ENCODE results near the gene YTHDF1. TPM values are rescaled to one million over a fixed set of nuclear protein-coding genes. Genes with fewer than 3 reads are reported as not detected.

YTHDF1 gene
- total and polyA plus RNA-seq, 2 of the 8 experiments (the other 6 are each of a cell fraction or from before 2014, with no cell fraction given) = 32.8 to 66.0 TPM

DNA sequence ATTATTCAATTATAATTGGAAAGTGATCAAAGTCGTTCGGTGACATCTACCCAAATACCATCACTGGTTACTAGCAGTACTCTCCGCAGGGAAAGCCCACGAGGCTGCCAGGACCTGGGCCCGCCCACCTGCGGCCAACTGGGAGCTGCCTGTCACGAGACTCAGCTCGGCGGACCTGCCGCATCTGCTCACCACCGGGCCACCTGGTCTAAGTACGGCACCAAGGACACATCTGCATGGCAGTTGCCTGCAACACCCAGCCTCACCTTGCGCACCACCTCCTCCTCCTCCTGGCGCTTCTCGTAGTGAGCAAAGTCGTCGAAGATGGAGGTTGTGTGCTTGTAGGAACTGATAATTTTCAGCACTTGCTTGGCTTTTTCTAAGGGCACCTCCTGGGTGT is 13.9 kb downstream of the YTHDF1 start:
- peaks cover 0 to under 1% (median 0%) of the 10 kb centered on the region in 4 experiments; a peak in 3 of 7 replicates for H3K4me1 ChIP-seq (replicated peaks in 1 of 4; ENCODE audit: control insufficient read depth in 3 of 4, insufficient read depth in 4 of 4, low read length in 3 of 4)
- H2AFZ ChIP-seq (ENCODE audit: low read length) = no peak overlapping the region
- H3K9me3 ChIP-seq (ENCODE audit: insufficient read depth in 2 of 2, low read depth in 1 of 2, low read length in 1 of 2) = no peaks in the 10 kb centered on the region
- 89% methylated on average over 11 of the region's 17 CpGs; no CpG with 5 or more reads in 1 of the 2 experiments for WGBS, 2 experiments (ENCODE audit: extremely low coverage in 1 of 2, insufficient coverage in 1 of 2, insufficient read length in 1 of 2, insufficient replicate concordance in 2 of 2, low coverage in 1 of 2, low lambda C conversion rate in 2 of 2, missing lambda C conversion rate in 1 of 2)
- no peak overlapping the region for H2BK15ac ChIP-seq (ENCODE audit: low read length)
- H3K4ac ChIP-seq (replicated peaks; ENCODE audit: insufficient read length, low read depth, low read length) = no peak overlapping the region
- H3K56ac ChIP-seq (replicated peaks; ENCODE audit: insufficient read length, low read depth, low read length) = no peak overlapping the region
- H3K36me3 ChIP-seq (ENCODE audit: control insufficient read depth in 2 of 4, insufficient read depth in 4 of 4, low read length in 3 of 4) = peaks cover 22 to 44% (median 38%) of the 10 kb centered on the region in 4 experiments
- ChIA-PET POLR2A (ENCODE audit: partially characterized antibody) (interaction anchor here (1.0 kb wide), 1 partner anchor 13 kb away, joined by 6 read pairs; no protein-coding TSS in a partner anchor), CTCF (ENCODE audit: partially characterized antibody) (interaction anchor here (0.6 to 1.1 kb wide), 4 partner anchors 21 to 413 kb away, joined by 3 read pairs; no protein-coding TSS in a partner anchor)
- H4K8ac ChIP-seq (ENCODE audit: extremely low read depth, insufficient read depth, low read length) = no peak overlapping the region
- H3K79me2 ChIP-seq (ENCODE audit: control insufficient read depth in 1 of 2, insufficient read depth in 2 of 2, low read length in 2 of 2) = peaks cover 23 to 96% of the 10 kb centered on the region in 2 experiments
- TF ChIP-seq NRF1 (IDR thresholded peaks at IDR 0.05; ENCODE audit: low read depth, low read length) (no peak), KDM5A (IDR thresholded peaks at IDR 0.05; ENCODE audit: low read length) (no peak), POLR2AphosphoS5 (IDR thresholded peaks at IDR 0.05; ENCODE audit: low read depth, low read length) (no peak), CHD1 (IDR thresholded peaks at IDR 0.05; ENCODE audit: low read depth, low read length) (no peak), POLR2A (IDR thresholded peaks at IDR 0.05; ENCODE audit: control extremely low read depth in 1 of 2, low read depth in 2 of 2, low read length in 2 of 2) (no peak), ASH2L (IDR thresholded peaks at IDR 0.05; ENCODE audit: low read length) (no peak), CTBP2 (IDR thresholded peaks at IDR 0.05; ENCODE audit: borderline replicate concordance, insufficient read depth, insufficient read length, low read length) (no peak), BACH1 (IDR thresholded peaks at IDR 0.05; ENCODE audit: low read length) (no peak), BCL11A (IDR thresholded peaks at IDR 0.05; ENCODE audit: low read depth in 2 of 2, low read length in 2 of 2) (no peak), SIRT6 (IDR thresholded peaks at IDR 0.05; ENCODE audit: low read length) (no peak), SUZ12 (IDR thresholded peaks at IDR 0.05; ENCODE audit: low read length) (no peak)
- TF ChIP-seq, protein P1, sequence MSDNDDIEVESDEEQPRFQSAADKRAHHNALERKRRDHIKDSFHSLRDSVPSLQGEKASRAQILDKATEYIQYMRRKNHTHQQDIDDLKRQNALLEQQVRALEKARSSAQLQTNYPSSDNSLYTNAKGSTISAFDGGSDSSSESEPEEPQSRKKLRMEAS (IDR thresholded peaks at IDR 0.05) = no peak
- TF ChIP-seq, protein P2, sequence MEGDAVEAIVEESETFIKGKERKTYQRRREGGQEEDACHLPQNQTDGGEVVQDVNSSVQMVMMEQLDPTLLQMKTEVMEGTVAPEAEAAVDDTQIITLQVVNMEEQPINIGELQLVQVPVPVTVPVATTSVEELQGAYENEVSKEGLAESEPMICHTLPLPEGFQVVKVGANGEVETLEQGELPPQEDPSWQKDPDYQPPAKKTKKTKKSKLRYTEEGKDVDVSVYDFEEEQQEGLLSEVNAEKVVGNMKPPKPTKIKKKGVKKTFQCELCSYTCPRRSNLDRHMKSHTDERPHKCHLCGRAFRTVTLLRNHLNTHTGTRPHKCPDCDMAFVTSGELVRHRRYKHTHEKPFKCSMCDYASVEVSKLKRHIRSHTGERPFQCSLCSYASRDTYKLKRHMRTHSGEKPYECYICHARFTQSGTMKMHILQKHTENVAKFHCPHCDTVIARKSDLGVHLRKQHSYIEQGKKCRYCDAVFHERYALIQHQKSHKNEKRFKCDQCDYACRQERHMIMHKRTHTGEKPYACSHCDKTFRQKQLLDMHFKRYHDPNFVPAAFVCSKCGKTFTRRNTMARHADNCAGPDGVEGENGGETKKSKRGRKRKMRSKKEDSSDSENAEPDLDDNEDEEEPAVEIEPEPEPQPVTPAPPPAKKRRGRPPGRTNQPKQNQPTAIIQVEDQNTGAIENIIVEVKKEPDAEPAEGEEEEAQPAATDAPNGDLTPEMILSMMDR (IDR thresholded peaks at IDR 0.05; ENCODE audit: control extremely low read depth in 1 of 3, insufficient read depth in 1 of 3, low read depth in 1 of 3, low read length in 3 of 3) = no peak
- H3K23ac ChIP-seq (ENCODE audit: insufficient read length) = no peak overlapping the region
- H4K5ac ChIP-seq (ENCODE audit: insufficient read length, low read depth, low read length) = no peak overlapping the region
- no peak overlapping the region for H2BK5ac ChIP-seq (ENCODE audit: low read depth, low read length)
- H3K27ac ChIP-seq (ENCODE audit: low read depth, low read length) = no peak overlapping the region
- no peak overlapping the region for H2AK5ac ChIP-seq (ENCODE audit: low read depth, low read length)
- no peak overlapping the region for H4K91ac ChIP-seq (replicated peaks; ENCODE audit: insufficient read length, low read length)
- no peak overlapping the region for H3K4me2 ChIP-seq (ENCODE audit: insufficient read depth in 1 of 2, low read depth in 2 of 2, low read length in 2 of 2)
- no peak overlapping the region for H3K4me3 ChIP-seq (ENCODE audit: extremely low read depth in 1 of 4, insufficient read depth in 2 of 4, low read depth in 3 of 4, low read length in 4 of 4)
- no peak overlapping the region for H2BK20ac ChIP-seq (ENCODE audit: low read length)
- peaks cover 37 to 64% of the 10 kb centered on the region in 2 experiments for H4K20me1 ChIP-seq (replicated peaks in 1 of 2; ENCODE audit: control insufficient read depth in 1 of 2, insufficient read depth in 2 of 2, low read length in 2 of 2)
- H3K9ac ChIP-seq (replicated peaks in 1 of 4; ENCODE audit: extremely low read depth in 1 of 4, low read depth in 3 of 4, low read length in 3 of 4) = no peak overlapping the region
- no peaks in the 10 kb centered on the region for H3K27me3 ChIP-seq (replicated peaks in 1 of 4; ENCODE audit: control insufficient read depth in 3 of 4, extremely low read depth in 1 of 4, insufficient read depth in 3 of 4, low read length in 3 of 4)
- H2BK120ac ChIP-seq (replicated peaks; ENCODE audit: low read depth, low read length) = no peak overlapping the region
- DNase-seq (ENCODE audit: low read depth in 1 of 2, low spot score in 2 of 2) (no peak), FAIRE-seq (no peak)
- H3K23me2 ChIP-seq (ENCODE audit: low read depth, low read length) = no peaks in the 10 kb centered on the region
- no peak overlapping the region for H2BK12ac ChIP-seq (ENCODE audit: low read depth, low read length)
- H3K18ac ChIP-seq (ENCODE audit: extremely low read depth, low read length) = no peak overlapping the region
- H3K79me1 ChIP-seq (ENCODE audit: low read depth, low read length) = peaks cover 16% of the 10 kb centered on the region
- no peak overlapping the region for H3K14ac ChIP-seq (ENCODE audit: insufficient read length)

All from H1 (cell line).